Measurements from ENCODE around the gene KLHL40.

DNA sequence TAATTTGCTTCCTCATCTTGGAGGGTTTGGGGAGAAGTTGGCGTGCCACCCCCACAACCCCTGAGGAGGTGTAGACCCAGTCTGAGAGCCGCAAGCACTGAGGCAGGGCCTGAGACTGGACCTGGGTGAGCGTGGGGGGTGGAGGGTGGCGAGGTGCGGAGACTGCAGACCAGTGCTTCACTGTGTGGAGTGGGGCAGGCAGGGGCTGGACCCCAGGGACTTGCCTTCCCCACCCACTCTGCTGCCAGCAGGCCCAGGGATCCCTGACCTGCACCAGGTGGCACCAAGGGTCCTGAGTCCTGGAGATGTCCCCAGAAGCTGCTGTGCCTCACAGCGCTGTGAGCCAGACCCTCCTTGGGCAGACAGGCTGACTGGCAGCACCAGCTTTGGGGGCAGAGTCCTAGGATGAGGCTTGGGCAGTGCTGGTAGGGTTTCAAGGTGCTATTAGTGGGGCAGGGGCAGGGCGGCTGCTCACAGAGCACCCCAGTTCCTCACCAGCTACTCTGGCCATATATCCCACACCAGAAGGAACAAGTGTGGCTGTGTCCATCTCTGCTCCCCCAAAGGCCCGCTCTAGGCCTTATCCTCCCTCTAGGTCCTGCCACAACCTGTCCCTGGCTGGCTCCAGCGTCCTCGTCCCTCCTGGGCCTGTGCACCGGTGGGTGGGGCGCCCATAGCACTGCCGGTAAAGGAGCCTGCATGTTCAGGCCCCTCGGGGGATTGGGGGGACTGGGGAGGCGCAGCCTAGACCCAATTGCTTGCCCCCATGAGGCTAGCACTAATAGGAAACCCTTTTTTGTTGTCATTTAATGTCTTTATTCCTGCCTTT lies 20.1 kb upstream of the KLHL40 start:
- TF ChIP-seq FOXK2 (IDR thresholded peaks at IDR 0.05), result no peak
- no peak for TF ChIP-seq ARNT (IDR thresholded peaks at IDR 0.05)
- no peak for TF ChIP-seq FOXA1 (IDR thresholded peaks at IDR 0.05)
